Ishikawa (cell line): ENCODE measurements around the gene PTPRN2.

ENCODE experiments used
- CREB1 ChIP-seq: IDR thresholded peaks from 2 replicates; pipeline ENCODE4 v1.6.1; 2012; ENCODE audit warnings: low read depth
- EGR1 ChIP-seq: IDR thresholded peaks from 2 replicates; pipeline ENCODE4 v1.6.1; 2012
- EP300 ChIP-seq: IDR thresholded peaks from 2 replicates; pipeline ENCODE4 v1.6.1; 2012; ENCODE audit warnings: borderline replicate concordance
- NFIC ChIP-seq: IDR thresholded peaks from 2 replicates; pipeline ENCODE4 v1.6.1; 2012
- TAF1 ChIP-seq: IDR thresholded peaks from 2 replicates; pipeline ENCODE4 v1.6.1; 2012; ENCODE audit warnings: low read depth, mild to moderate bottlenecking
- YY1 ChIP-seq: IDR thresholded peaks from 2 replicates; pipeline ENCODE4 v1.6.1; 2012; ENCODE audit warnings: low read depth
- TF ChIP-seq, protein P1 (sequence below): IDR thresholded peaks from 2 replicates; pipeline ENCODE4 v1.6.1; 2012
- TF ChIP-seq, protein P2 (sequence below): IDR thresholded peaks from 2 replicates; pipeline ENCODE4 v1.6.1; 2012; ENCODE audit warnings: low read depth, mild to moderate bottlenecking
- TF ChIP-seq, protein P3 (sequence below): IDR thresholded peaks from 2 replicates; pipeline ENCODE4 v1.6.1; 2012

DNA sequence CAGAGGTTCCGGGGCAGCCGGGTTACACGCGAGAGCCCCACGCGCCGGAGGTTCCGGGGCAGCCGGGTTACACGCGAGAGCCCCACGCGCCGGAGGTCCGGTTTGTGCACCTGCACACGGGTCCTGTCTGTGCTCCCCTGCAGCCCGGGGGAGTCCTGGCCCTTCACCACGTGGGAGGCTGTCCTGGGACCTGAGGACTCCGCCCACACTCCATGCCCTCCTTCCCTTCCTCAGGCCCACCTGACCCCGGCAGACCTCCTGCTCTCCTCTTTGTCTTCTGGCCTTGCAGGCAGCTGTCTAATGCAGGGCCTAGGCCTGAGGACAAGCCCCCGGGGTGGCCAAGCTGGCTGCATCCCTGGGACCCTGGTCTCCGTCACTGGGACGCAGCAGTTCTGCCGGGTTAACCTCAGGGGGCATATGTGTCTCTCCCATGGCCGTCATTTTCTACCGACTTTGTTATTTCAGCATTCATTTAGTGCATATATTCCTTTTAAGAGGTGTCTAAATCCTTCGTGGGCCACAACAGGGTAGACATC is 876.2 kb downstream of the PTPRN2 start:
- TF ChIP-seq EP300 (no peak), TAF1 (no peak), YY1 (no peak), EGR1 (no peak), NFIC (no peak), CREB1 (no peak)
- TF ChIP-seq, protein P1, sequence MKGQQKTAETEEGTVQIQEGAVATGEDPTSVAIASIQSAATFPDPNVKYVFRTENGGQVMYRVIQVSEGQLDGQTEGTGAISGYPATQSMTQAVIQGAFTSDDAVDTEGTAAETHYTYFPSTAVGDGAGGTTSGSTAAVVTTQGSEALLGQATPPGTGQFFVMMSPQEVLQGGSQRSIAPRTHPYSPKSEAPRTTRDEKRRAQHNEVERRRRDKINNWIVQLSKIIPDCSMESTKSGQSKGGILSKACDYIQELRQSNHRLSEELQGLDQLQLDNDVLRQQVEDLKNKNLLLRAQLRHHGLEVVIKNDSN = no peak
- TF ChIP-seq, protein P2, sequence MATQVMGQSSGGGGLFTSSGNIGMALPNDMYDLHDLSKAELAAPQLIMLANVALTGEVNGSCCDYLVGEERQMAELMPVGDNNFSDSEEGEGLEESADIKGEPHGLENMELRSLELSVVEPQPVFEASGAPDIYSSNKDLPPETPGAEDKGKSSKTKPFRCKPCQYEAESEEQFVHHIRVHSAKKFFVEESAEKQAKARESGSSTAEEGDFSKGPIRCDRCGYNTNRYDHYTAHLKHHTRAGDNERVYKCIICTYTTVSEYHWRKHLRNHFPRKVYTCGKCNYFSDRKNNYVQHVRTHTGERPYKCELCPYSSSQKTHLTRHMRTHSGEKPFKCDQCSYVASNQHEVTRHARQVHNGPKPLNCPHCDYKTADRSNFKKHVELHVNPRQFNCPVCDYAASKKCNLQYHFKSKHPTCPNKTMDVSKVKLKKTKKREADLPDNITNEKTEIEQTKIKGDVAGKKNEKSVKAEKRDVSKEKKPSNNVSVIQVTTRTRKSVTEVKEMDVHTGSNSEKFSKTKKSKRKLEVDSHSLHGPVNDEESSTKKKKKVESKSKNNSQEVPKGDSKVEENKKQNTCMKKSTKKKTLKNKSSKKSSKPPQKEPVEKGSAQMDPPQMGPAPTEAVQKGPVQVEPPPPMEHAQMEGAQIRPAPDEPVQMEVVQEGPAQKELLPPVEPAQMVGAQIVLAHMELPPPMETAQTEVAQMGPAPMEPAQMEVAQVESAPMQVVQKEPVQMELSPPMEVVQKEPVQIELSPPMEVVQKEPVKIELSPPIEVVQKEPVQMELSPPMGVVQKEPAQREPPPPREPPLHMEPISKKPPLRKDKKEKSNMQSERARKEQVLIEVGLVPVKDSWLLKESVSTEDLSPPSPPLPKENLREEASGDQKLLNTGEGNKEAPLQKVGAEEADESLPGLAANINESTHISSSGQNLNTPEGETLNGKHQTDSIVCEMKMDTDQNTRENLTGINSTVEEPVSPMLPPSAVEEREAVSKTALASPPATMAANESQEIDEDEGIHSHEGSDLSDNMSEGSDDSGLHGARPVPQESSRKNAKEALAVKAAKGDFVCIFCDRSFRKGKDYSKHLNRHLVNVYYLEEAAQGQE = no peak
- TF ChIP-seq, protein P3, sequence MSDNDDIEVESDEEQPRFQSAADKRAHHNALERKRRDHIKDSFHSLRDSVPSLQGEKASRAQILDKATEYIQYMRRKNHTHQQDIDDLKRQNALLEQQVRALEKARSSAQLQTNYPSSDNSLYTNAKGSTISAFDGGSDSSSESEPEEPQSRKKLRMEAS = no peak
